Esophagus squamous epithelium (tissue), 5 donors: ENCODE data around the gene HPS3. TPM values are rescaled to one million over a fixed set of nuclear protein-coding genes. Genes with fewer than 3 reads are reported as not detected.

Experiments used
- DNase-seq: peaks from one replicate; lab custom pipeline; 2025; lab: John Stamatoyannopoulos, UW
- H3K27ac ChIP-seq, 4 donors: fragments of 200-600 bp; sonication (generic); one replicate each; pipeline ENCODE4 v1.5.1; 2016 to 2019; ENCODE audit warnings: mild to moderate bottlenecking in 1 of 4
- H3K27me3 ChIP-seq, 4 donors: fragments of 200-600 bp; sonication (generic); 1 replicate in 3 of 4; 2 replicates in 1 of 4; pipeline versions ENCODE4 v1.5.1 to v1.6.0; 2017 to 2021; ENCODE audit warnings: antibody characterized with exemption in 1 of 4
- H3K36me3 ChIP-seq, 3 donors: fragments of 200-600 bp; sonication (generic); one replicate each; pipeline ENCODE4 v1.5.1; 2016 to 2019
- H3K4me1 ChIP-seq, 3 donors: fragments of 200-600 bp; sonication (generic); one replicate each; pipeline ENCODE4 v1.5.1; 2017 to 2019
- H3K4me3 ChIP-seq, 4 donors: fragments of 200-600 bp; sonication (generic); 1 replicate in 3 of 4; 2 replicates in 1 of 4; pipeline ENCODE4 v1.5.1; 2016 to 2019; ENCODE audit warnings: mild to moderate bottlenecking in 2 of 4, moderate library complexity in 1 of 4
- H3K9me3 ChIP-seq, 3 donors: fragments of 200-600 bp; sonication (generic); one replicate each; pipeline ENCODE4 v1.5.1; 2016 to 2019
- POLR2A ChIP-seq, 4 donors: fragments of 450-650 bp; IDR thresholded peaks; one replicate each; pipeline ENCODE4 v1.6.1; 2017; ENCODE audit warnings: antibody characterized with exemption in 4 of 4, mild to moderate bottlenecking in 4 of 4, moderate library complexity in 3 of 4
- WGBS, 2 donors: methylation state at CpG; one replicate each; pipeline ENCODE4 v1.1.5; 2018; 5-methylcytosine and 5-hydroxymethylcytosine counted together
- intact Hi-C: fragments of 100-400 bp; cut with DNase I; formaldehyde crosslinking; loops from one replicate; pipeline ENCODE4 v1.15.0; 2022
- total RNA-seq, 4 donors: library from RNA; depleted of rRNA; stranded (reverse); fragments of >200 nt; gene quantifications; one replicate each; pipeline ENCODE4 v1.1.0, GENCODE V29; 2016
- TF ChIP-seq, protein P1 (sequence below), 6 experiments: fragments of 450-650 bp in 4 of 6; fragments of 200-600 bp in 2 of 6; sonication (generic) in 2 of 6; IDR thresholded peaks; one replicate each; pipeline ENCODE4 v1.5.1; 2016 to 2019; ENCODE audit warnings: antibody characterized with exemption in 6 of 6, mild to moderate bottlenecking in 4 of 6, moderate library complexity in 4 of 6
- donor health status: DM: yes; HTN: yes; CAD: no.

The HPS3 gene
- total RNA-seq, 4 donors from 2014 or later: 4.3 to 11.8 (median 9.7) TPM

DNA sequence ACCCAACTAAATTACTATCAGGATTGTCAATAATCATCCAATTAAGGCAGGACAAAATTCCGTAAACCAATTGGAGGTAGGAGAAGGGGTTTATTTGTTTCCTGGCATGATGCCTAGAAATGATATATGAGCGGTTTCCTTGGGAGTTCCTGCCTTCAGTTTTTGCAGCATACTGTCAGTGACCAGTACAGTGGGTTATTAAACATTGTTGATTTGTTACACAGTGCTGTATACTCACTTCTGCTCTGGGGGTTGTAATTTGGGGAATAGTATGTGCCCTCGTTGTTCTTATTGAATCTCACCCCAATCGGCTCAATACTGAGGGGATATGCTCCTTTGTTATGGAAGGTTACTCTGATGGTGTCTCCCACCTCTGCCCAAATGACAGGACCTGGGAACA lies 70.0 kb downstream of the HPS3 start:
- no peak for DNase-seq
- 49 to 55% methylated on average over 4 of the region's 4 CpGs for WGBS, 2 donors
- Histone ChIP-seq H3K9me3 (no peaks in the 10 kb centered on the region), H3K4me1 (no peaks in the 10 kb centered on the region), H3K27ac (no peak overlapping the region), H3K4me3 (no peak overlapping the region), H3K27me3 (no peaks in the 10 kb centered on the region), H3K36me3 (no peaks in the 10 kb centered on the region)
- intact Hi-C loops: no loop called here
- TF ChIP-seq POLR2A (IDR thresholded peaks at IDR 0.05): no peak
- TF ChIP-seq, protein P1, sequence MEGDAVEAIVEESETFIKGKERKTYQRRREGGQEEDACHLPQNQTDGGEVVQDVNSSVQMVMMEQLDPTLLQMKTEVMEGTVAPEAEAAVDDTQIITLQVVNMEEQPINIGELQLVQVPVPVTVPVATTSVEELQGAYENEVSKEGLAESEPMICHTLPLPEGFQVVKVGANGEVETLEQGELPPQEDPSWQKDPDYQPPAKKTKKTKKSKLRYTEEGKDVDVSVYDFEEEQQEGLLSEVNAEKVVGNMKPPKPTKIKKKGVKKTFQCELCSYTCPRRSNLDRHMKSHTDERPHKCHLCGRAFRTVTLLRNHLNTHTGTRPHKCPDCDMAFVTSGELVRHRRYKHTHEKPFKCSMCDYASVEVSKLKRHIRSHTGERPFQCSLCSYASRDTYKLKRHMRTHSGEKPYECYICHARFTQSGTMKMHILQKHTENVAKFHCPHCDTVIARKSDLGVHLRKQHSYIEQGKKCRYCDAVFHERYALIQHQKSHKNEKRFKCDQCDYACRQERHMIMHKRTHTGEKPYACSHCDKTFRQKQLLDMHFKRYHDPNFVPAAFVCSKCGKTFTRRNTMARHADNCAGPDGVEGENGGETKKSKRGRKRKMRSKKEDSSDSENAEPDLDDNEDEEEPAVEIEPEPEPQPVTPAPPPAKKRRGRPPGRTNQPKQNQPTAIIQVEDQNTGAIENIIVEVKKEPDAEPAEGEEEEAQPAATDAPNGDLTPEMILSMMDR (IDR thresholded peaks at IDR 0.05): no peak

DNA sequence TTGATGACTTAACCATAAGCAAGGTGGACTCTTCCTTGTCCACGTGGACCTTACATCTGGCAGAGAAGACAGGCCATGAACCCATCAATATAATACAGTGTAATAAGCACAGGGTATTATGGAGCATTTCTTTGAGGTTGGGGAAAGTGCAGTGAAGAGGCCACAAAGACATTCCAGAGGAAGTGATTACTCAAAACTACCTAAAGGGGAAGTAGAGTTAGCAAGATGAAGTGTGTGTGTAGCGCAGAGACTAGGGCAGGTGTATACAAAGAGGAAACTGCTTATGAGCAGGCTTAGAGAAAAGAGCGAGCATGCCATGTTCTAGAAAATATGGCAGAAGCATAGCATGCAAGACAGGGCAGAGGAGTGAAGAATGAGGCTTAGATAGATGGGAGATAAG lies 74.3 kb downstream of the HPS3 start:
- Histone ChIP-seq H3K9me3 (no peaks in the 10 kb centered on the region), H3K4me1 (no peaks in the 10 kb centered on the region), H3K27ac (no peak overlapping the region), H3K36me3 (no peaks in the 10 kb centered on the region), H3K27me3 (no peaks in the 10 kb centered on the region), H3K4me3 (no peak overlapping the region)
- DNase-seq: no peak
- intact Hi-C loops: no loop called here
- WGBS, 2 donors: 47 to 63% methylated on average over 3 of the region's 3 CpGs
- TF ChIP-seq, protein P1 (IDR thresholded peaks at IDR 0.05): no peak
- TF ChIP-seq POLR2A (IDR thresholded peaks at IDR 0.05): no peak

DNA sequence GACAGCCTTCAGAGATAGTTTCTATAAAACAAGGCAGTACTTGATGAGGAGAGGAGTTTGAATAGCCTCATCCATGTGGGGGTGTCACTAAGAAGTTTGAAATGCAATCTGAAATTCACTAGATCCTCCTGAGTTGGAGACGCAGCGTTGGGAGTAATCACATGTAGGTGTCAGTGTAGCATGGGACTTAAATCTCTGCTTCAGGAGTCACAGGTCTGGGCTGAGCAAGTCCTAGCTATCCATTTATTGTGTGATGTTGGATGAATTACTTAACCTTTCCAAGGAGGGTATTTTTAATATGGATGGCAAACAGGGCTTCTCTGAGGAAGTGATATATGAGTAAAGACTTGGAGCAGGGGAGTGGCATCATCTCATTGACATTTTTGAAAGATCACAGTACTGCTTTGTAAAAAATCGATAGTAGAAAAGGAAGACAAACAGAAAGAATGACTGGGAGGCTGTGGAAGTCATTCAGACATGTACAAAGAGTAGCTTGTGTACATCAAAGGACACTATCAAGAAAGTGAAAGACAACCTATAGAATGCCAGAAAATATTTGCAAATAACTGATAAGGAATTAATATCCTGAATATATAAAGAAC lies 75.1 kb downstream of the HPS3 start:
- no peak for TF ChIP-seq POLR2A (IDR thresholded peaks at IDR 0.05)
- TF ChIP-seq, protein P1 (IDR thresholded peaks at IDR 0.05): no peak
- no peak for DNase-seq
- H3K27ac ChIP-seq: no peak overlapping the region
- no peaks in the 10 kb centered on the region for H3K36me3 ChIP-seq
- intact Hi-C loops: no loop called here
- 78 to 86% methylated on average over 3 of the region's 3 CpGs for WGBS, 2 donors
- H3K27me3 ChIP-seq: no peaks in the 10 kb centered on the region
- no peaks in the 10 kb centered on the region for H3K9me3 ChIP-seq
- no peaks in the 10 kb centered on the region for H3K4me1 ChIP-seq
- H3K4me3 ChIP-seq: no peak overlapping the region

DNA sequence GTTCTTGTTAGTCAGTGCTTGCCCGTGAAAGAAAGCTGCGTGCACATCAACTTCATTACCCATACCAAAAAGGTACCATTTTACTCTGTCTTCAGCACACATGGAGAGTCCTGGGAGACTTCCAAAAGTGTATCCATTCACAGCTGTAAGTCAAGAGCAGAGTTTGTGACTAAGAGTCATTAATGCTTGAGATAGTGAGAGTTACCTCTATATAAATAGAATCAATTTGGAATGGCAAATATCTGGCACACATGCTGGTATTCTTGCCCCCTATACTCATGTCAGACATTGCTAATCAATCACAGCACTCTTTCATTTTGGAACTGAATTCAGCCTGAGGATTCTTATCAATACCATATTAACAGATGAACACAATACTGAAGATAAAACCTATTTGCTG lies 78.0 kb downstream of the HPS3 start:
- intact Hi-C loops: no loop called here
- TF ChIP-seq, protein P1 (IDR thresholded peaks at IDR 0.05): no peak
- no peak for TF ChIP-seq POLR2A (IDR thresholded peaks at IDR 0.05)
- no peak for DNase-seq
- Histone ChIP-seq H3K27me3 (no peaks in the 10 kb centered on the region), H3K36me3 (no peaks in the 10 kb centered on the region), H3K4me3 (no peak overlapping the region), H3K27ac (no peak overlapping the region), H3K4me1 (no peaks in the 10 kb centered on the region), H3K9me3 (no peaks in the 10 kb centered on the region)
- 92 to 100% methylated on average over 2 of the region's 2 CpGs for WGBS, 2 donors

DNA sequence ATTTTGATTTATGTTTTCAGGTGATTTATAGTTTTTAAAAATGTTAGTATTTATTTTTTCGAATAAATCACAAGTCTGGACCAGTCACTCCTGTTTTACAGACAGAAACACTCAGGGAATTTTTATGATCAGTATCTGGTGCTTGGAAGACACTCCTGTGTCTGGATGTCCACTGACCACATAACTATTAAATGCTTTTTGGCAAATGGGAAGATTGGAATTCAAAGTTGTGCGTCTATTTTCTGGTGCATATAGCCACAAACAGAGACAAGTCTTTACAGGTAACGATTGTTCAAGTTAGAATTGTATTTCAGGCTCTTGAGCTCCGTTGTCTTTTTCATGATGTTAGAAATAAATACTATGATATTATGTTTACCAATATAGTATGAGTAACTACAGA lies 80.0 kb downstream of the HPS3 start:
- DNase-seq: no peak
- H3K27ac ChIP-seq: no peak overlapping the region
- no peaks in the 10 kb centered on the region for H3K4me1 ChIP-seq
- no peaks in the 10 kb centered on the region for H3K9me3 ChIP-seq
- no peaks in the 10 kb centered on the region for H3K27me3 ChIP-seq
- TF ChIP-seq, protein P1 (IDR thresholded peaks at IDR 0.05): no peak
- no peak for TF ChIP-seq POLR2A (IDR thresholded peaks at IDR 0.05)
- no peaks in the 10 kb centered on the region for H3K36me3 ChIP-seq
- intact Hi-C loops: no loop called here
- no peak overlapping the region for H3K4me3 ChIP-seq
- 72 to 74% methylated on average over 4 of the region's 4 CpGs for WGBS, 2 donors
